ENCODE measurements around the gene NKAIN1.

DNA sequence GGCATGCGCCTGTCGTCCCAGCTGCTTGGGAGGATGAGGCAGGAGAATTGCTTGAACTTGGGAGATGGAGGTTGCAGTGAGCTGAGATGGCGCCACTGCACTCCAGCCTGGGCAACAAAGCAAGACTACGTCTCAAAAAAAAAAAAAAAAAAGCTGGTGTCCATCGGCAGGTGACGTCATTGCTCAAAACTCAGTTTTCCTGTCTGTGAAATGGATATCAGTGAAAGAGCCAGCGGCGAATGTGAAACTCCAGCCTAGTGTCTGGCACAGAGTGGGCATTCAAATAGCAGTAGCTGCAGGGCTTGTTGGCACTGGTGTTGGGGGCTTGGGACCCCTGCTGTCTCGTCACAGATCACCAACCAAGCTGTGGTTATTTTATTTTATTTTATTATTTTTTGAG is 75.8 kb downstream of the NKAIN1 start:
- TF ChIP-seq, protein P1, sequence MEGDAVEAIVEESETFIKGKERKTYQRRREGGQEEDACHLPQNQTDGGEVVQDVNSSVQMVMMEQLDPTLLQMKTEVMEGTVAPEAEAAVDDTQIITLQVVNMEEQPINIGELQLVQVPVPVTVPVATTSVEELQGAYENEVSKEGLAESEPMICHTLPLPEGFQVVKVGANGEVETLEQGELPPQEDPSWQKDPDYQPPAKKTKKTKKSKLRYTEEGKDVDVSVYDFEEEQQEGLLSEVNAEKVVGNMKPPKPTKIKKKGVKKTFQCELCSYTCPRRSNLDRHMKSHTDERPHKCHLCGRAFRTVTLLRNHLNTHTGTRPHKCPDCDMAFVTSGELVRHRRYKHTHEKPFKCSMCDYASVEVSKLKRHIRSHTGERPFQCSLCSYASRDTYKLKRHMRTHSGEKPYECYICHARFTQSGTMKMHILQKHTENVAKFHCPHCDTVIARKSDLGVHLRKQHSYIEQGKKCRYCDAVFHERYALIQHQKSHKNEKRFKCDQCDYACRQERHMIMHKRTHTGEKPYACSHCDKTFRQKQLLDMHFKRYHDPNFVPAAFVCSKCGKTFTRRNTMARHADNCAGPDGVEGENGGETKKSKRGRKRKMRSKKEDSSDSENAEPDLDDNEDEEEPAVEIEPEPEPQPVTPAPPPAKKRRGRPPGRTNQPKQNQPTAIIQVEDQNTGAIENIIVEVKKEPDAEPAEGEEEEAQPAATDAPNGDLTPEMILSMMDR (IDR thresholded peaks at IDR 0.05), result no peak
- no peak for TF ChIP-seq POLR2A (IDR thresholded peaks at IDR 0.05)

All from prostate gland (tissue), 2 donors.